NB4 (cell line): ENCODE data around the gene SAP30L.

Experiments used
- DNase-seq: peaks from one replicate; pipeline ENCODE4 v3.0.0; 2010; ENCODE audit warnings: low read depth
- H3K4me3 ChIP-seq: one replicate; pipeline ENCODE4 v1.5.1; 2011; ENCODE audit warnings: mild to moderate bottlenecking, low read depth, low read length, moderate library complexity
- CTCF ChIP-seq: IDR thresholded peaks from one replicate; pipeline ENCODE4 v1.5.1; 2012; ENCODE audit warnings: low read depth, low read length
- MYC ChIP-seq: IDR thresholded peaks from 2 replicates; pipeline ENCODE4 v1.6.1; 2011; ENCODE audit warnings: low read depth, low read length
- POLR2A ChIP-seq: IDR thresholded peaks from 2 replicates; pipeline ENCODE4 v1.6.1; 2011; ENCODE audit warnings: mild to moderate bottlenecking; ENCODE audit not compliant: insufficient read length; ENCODE audit errors: extremely low read depth
- TF ChIP-seq, protein P1 (sequence below): IDR thresholded peaks from 2 replicates; pipeline ENCODE4 v1.6.1; 2011; ENCODE audit warnings: low read depth, low read length

SAP30L gene

DNA sequence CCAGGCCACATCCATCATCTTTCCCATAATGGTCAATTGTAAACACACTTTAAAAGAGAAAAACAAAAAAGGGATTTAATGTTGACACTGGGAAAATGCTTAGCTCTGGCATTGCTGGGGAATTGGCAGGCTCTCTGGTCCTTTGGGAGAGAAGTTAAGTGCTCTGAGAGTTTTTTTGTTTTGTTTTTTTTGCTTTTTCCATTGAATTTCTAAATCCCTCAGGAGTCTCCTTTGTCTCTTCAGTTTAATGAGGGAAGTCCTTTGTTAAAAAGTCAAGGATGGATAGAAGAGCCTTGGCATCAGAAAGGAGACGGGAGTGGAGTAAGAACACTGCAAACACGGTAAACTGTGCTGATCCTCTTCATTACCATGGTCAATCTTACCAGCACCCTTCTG, 39.3 kb downstream of the SAP30L start:
- no peak for TF ChIP-seq CTCF
- TF ChIP-seq, protein P1, sequence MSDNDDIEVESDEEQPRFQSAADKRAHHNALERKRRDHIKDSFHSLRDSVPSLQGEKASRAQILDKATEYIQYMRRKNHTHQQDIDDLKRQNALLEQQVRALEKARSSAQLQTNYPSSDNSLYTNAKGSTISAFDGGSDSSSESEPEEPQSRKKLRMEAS, result no peak
- no peak for TF ChIP-seq MYC
- TF ChIP-seq POLR2A, result no peak
- no peak for DNase-seq
- no peak overlapping the region for H3K4me3 ChIP-seq

- no peak overlapping the region for H3K4me3 ChIP-seq
- DNase-seq, result no peak
- TF ChIP-seq POLR2A (no peak), CTCF (no peak), MYC (no peak)
- TF ChIP-seq, protein P1, result no peak
These were observed 40.1 kb downstream of the SAP30L start for GRCh38 chr5:154485850-154486426.

DNA sequence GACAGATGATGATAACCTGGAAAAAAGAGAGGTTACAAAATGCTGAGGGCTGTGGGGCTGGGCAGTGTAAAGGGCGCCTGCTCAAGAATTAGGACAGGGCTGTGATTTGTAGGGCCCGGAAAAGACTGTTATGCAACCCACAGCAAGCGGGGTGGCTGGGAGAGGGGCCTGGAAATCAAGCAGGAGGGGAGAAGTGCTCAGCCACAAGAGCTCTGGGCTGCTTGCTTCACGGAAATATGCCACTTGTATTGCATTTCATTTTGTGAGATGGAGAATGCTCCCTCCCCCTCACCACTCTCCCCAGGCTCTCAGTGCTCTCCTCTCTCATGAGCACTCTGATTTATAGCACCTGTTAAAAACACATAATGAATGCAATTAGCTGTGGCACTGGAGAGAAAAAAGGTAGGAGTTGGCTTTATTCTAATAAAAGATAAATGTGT, 40.6 kb downstream of the SAP30L start:
- TF ChIP-seq CTCF, result no peak
- TF ChIP-seq, protein P1, result no peak
- TF ChIP-seq MYC, result no peak
- no peak for TF ChIP-seq POLR2A
- no peak overlapping the region for H3K4me3 ChIP-seq
- DNase-seq, result no peak

GRCh38 chr5:154487541-154487940, 41.7 kb downstream of the SAP30L start:
- no peak for TF ChIP-seq CTCF
- TF ChIP-seq, protein P1, result no peak
- TF ChIP-seq POLR2A, result no peak
- no peak for TF ChIP-seq MYC
- H3K4me3 ChIP-seq, result no peak overlapping the region
- DNase-seq, result no peak

GRCh38 chr5:154491941-154492340, 46.1 kb downstream of the SAP30L start:
- H3K4me3 ChIP-seq, result no peak overlapping the region
- DNase-seq, result no peak
- TF ChIP-seq POLR2A, result no peak
- no peak for TF ChIP-seq MYC

GRCh38 chr5:154493274-154493673, 47.5 kb downstream of the SAP30L start:
- TF ChIP-seq MYC (no peak), POLR2A (no peak), CTCF (no peak)
- TF ChIP-seq, protein P1, result no peak
- no peak overlapping the region for H3K4me3 ChIP-seq
- no peak for DNase-seq
